Activated CD4-positive, alpha-beta memory T cell treated with anti-CD3 and anti-CD28 coated beads, Interleukin-2, amount 10 ng/mL, durations not matched to agents 7 days and 5 days (primary cell): ENCODE data around the gene SPTBN1. TPM values are rescaled to one million over a fixed set of nuclear protein-coding genes. Genes with fewer than 3 reads are reported as not detected.
A peak's percentile ranks its signal among the peaks of the same experiment; 100 is the strongest.

Experiments
- CTCF ChIA-PET: fragments of 350-600 bp; sonication (Branson Sonifier 250); formaldehyde crosslinking; loops from one replicate; lab custom pipeline; 2021; ENCODE audit warnings: antibody characterized with exemption, inconsistent platforms; lab: Charles Lee
- POLR2A ChIA-PET: fragments of 350-600 bp; sonication (Branson Sonifier 250); formaldehyde crosslinking; loops from one replicate; lab custom pipeline; 2021; ENCODE audit warnings: antibody characterized with exemption; lab: Charles Lee
- DNase-seq: peaks from one replicate; pipeline ENCODE4 v3.0.0-alpha.2; 2020
- H3K27ac Mint-ChIP-seq: one replicate; pipeline ENCODE4 v1.8.0; 2021; ENCODE audit warnings: mild to moderate bottlenecking, mixed read lengths
- H3K27me3 Mint-ChIP-seq: one replicate; pipeline ENCODE4 v1.8.0; 2021; ENCODE audit warnings: mixed read lengths
- H3K36me3 Mint-ChIP-seq: one replicate; pipeline ENCODE4 v1.8.0; 2021; ENCODE audit warnings: low read depth, mixed read lengths
- H3K4me1 Mint-ChIP-seq: one replicate; pipeline ENCODE4 v1.8.0; 2021; ENCODE audit warnings: mixed read lengths
- H3K4me3 Mint-ChIP-seq: one replicate; pipeline ENCODE4 v1.8.0; 2021; ENCODE audit warnings: mild to moderate bottlenecking, mixed read lengths
- H3K9me3 Mint-ChIP-seq: one replicate; pipeline ENCODE4 v1.8.0; 2021; ENCODE audit warnings: mixed read lengths
- total RNA-seq, 2 experiments: library from RNA; stranded (reverse); gene quantifications; one replicate each; pipeline ENCODE4 v1.2.3, GENCODE V29; 2021

The SPTBN1 gene
- total RNA-seq, 2 experiments from 2014 or later, result 112 TPM

- CTCF ChIA-PET, result interaction anchor here (0.7 to 1.7 kb wide), 7 partner anchors 8 to 96 kb away, joined by 3 to 6 read pairs (median 4); no protein-coding TSS in a partner anchor
- H3K36me3 Mint-ChIP-seq, result peaks cover 65% of the 10 kb centered on the region
Measured at GRCh38 chr2:54599326-54599710, 143.2 kb downstream of the SPTBN1 start.

GRCh38 chr2:54599914-54600313 is 143.8 kb downstream of the SPTBN1 start:
- Mint-ChIP-seq H3K27me3 (no peaks in the 10 kb centered on the region), H3K36me3 (peaks cover 65% of the 10 kb centered on the region), H3K4me3 (no peak overlapping the region), H3K9me3 (no peaks in the 10 kb centered on the region), H3K4me1 (peaks cover 93% of the 10 kb centered on the region), H3K27ac (peak overlapping the region; percentile 23)
- DNase-seq, result no peak
- CTCF ChIA-PET, result interaction anchor here (0.7 to 1.7 kb wide), 7 partner anchors 9 to 97 kb away, joined by 3 to 6 read pairs (median 4); no protein-coding TSS in a partner anchor
- POLR2A ChIA-PET, result interaction anchor here (0.7 to 15.5 kb wide), 5 partner anchors 11 to 39 kb away, joined by 3 to 132 read pairs (median 5); no protein-coding TSS in a partner anchor

More at GRCh38 chr2:54599326-54599710, 143.2 kb downstream of the SPTBN1 start:
- peak overlapping the region; percentile 23 for H3K27ac Mint-ChIP-seq
- H3K4me1 Mint-ChIP-seq, result peaks cover 88% of the 10 kb centered on the region
- no peak for DNase-seq
- POLR2A ChIA-PET, result interaction anchor here (0.7 to 15.5 kb wide), 5 partner anchors 10 to 39 kb away, joined by 3 to 132 read pairs (median 5); no protein-coding TSS in a partner anchor
- no peaks in the 10 kb centered on the region for H3K9me3 Mint-ChIP-seq
- no peaks in the 10 kb centered on the region for H3K27me3 Mint-ChIP-seq
- H3K4me3 Mint-ChIP-seq, result no peak overlapping the region

- H3K9me3 Mint-ChIP-seq, result no peaks in the 10 kb centered on the region
- POLR2A ChIA-PET, result interaction anchor here (1.4 to 15.5 kb wide), 2 partner anchors 27 to 41 kb away, joined by 4 to 132 read pairs; no protein-coding TSS in a partner anchor
- DNase-seq, result no peak
Measured at GRCh38 chr2:54601339-54601738, 145.2 kb downstream of the SPTBN1 start.

GRCh38 chr2:54602736-54603322 is 146.7 kb downstream of the SPTBN1 start:
- CTCF ChIA-PET, result interaction anchor here (1.2 to 1.5 kb wide), 2 partner anchors 14 to 23 kb away, joined by 3 to 4 read pairs; no protein-coding TSS in a partner anchor
- POLR2A ChIA-PET, result interaction anchor here (1.4 to 15.5 kb wide), 2 partner anchors 28 to 42 kb away, joined by 4 to 132 read pairs; no protein-coding TSS in a partner anchor
- peaks cover 51% of the 10 kb centered on the region for H3K36me3 Mint-ChIP-seq

More at GRCh38 chr2:54601339-54601738, 145.2 kb downstream of the SPTBN1 start:
- Mint-ChIP-seq H3K4me1 (peaks cover 93% of the 10 kb centered on the region), H3K27me3 (no peaks in the 10 kb centered on the region), H3K27ac (no peak overlapping the region), H3K4me3 (no peak overlapping the region), H3K36me3 (peaks cover 56% of the 10 kb centered on the region)
- CTCF ChIA-PET, result interaction anchor here (1.1 kb wide), 1 partner anchor 57 kb away, joined by 3 read pairs; no protein-coding TSS in a partner anchor

GRCh38 chr2:54603357-54603756 is 147.2 kb downstream of the SPTBN1 start:
- CTCF ChIA-PET, result interaction anchor here (1.2 to 1.5 kb wide), 2 partner anchors 13 to 23 kb away, joined by 3 to 4 read pairs; no protein-coding TSS in a partner anchor
- no peak overlapping the region for H3K27ac Mint-ChIP-seq
- H3K27me3 Mint-ChIP-seq, result no peaks in the 10 kb centered on the region

More at GRCh38 chr2:54602736-54603322, 146.7 kb downstream of the SPTBN1 start:
- DNase-seq, result no peak
- Mint-ChIP-seq H3K27ac (no peak overlapping the region), H3K9me3 (no peaks in the 10 kb centered on the region), H3K27me3 (no peaks in the 10 kb centered on the region), H3K4me3 (no peak overlapping the region), H3K4me1 (peaks cover 85% of the 10 kb centered on the region)

GRCh38 chr2:54603796-54604195 is 147.7 kb downstream of the SPTBN1 start:
- peaks cover 45% of the 10 kb centered on the region for H3K36me3 Mint-ChIP-seq
- CTCF ChIA-PET, result interaction anchor here (0.8 to 1.5 kb wide), 3 partner anchors 13 to 61 kb away, joined by 3 to 4 read pairs (median 3); no protein-coding TSS in a partner anchor
- H3K4me3 Mint-ChIP-seq, result no peak overlapping the region
- POLR2A ChIA-PET, result interaction anchor here (1.0 to 15.5 kb wide), 3 partner anchors 29 to 43 kb away, joined by 3 to 132 read pairs (median 5); no protein-coding TSS in a partner anchor
- H3K9me3 Mint-ChIP-seq, result no peaks in the 10 kb centered on the region
- peaks cover 82% of the 10 kb centered on the region for H3K4me1 Mint-ChIP-seq
- no peak overlapping the region for H3K27ac Mint-ChIP-seq
- H3K27me3 Mint-ChIP-seq, result no peaks in the 10 kb centered on the region
- no peak for DNase-seq

More at GRCh38 chr2:54603357-54603756, 147.2 kb downstream of the SPTBN1 start:
- Mint-ChIP-seq H3K4me3 (no peak overlapping the region), H3K36me3 (peaks cover 49% of the 10 kb centered on the region), H3K9me3 (no peaks in the 10 kb centered on the region), H3K4me1 (peaks cover 82% of the 10 kb centered on the region)
- POLR2A ChIA-PET, result interaction anchor here (1.0 to 15.5 kb wide), 2 partner anchors 28 to 43 kb away, joined by 3 to 132 read pairs; no protein-coding TSS in a partner anchor
- DNase-seq, result no peak

GRCh38 chr2:54604871-54605270 is 148.7 kb downstream of the SPTBN1 start:
- H3K36me3 Mint-ChIP-seq, result peaks cover 37% of the 10 kb centered on the region
- no peak overlapping the region for H3K27ac Mint-ChIP-seq
- no peak overlapping the region for H3K4me3 Mint-ChIP-seq
- H3K4me1 Mint-ChIP-seq, result peaks cover 74% of the 10 kb centered on the region
- H3K9me3 Mint-ChIP-seq, result no peaks in the 10 kb centered on the region
- no peak for DNase-seq
- POLR2A ChIA-PET, result interaction anchor here (1.0 to 15.5 kb wide), 4 partner anchors 14 to 44 kb away, joined by 3 to 132 read pairs (median 4); no protein-coding TSS in a partner anchor
- CTCF ChIA-PET, result interaction anchor here (0.8 to 1.8 kb wide), 4 partner anchors 13 to 45 kb away, joined by 3 to 4 read pairs (median 4); no protein-coding TSS in a partner anchor
- no peaks in the 10 kb centered on the region for H3K27me3 Mint-ChIP-seq

- no peak for DNase-seq
- H3K9me3 Mint-ChIP-seq, result no peaks in the 10 kb centered on the region
- H3K27ac Mint-ChIP-seq, result no peak overlapping the region
- H3K36me3 Mint-ChIP-seq, result peaks cover 30% of the 10 kb centered on the region
- H3K4me1 Mint-ChIP-seq, result peaks cover 69% of the 10 kb centered on the region
- no peak overlapping the region for H3K4me3 Mint-ChIP-seq
- POLR2A ChIA-PET, result interaction anchor here (1.1 to 15.5 kb wide), 5 partner anchors 8 to 45 kb away, joined by 3 to 132 read pairs (median 4); no protein-coding TSS in a partner anchor
- no peaks in the 10 kb centered on the region for H3K27me3 Mint-ChIP-seq
- CTCF ChIA-PET, result interaction anchor here (0.8 to 1.8 kb wide), 4 partner anchors 11 to 46 kb away, joined by 4 read pairs; no protein-coding TSS in a partner anchor
Measured at GRCh38 chr2:54605836-54606235, 149.7 kb downstream of the SPTBN1 start.

- no peak overlapping the region for H3K4me3 Mint-ChIP-seq
- POLR2A ChIA-PET, result interaction anchor here (0.8 to 15.5 kb wide), 6 partner anchors 9 to 46 kb away, joined by 3 to 132 read pairs (median 4); no protein-coding TSS in a partner anchor
Measured at GRCh38 chr2:54606393-54606958, 150.3 kb downstream of the SPTBN1 start.

GRCh38 chr2:54608224-54608623 is 152.1 kb downstream of the SPTBN1 start:
- Mint-ChIP-seq H3K36me3 (peaks cover 24% of the 10 kb centered on the region), H3K27me3 (no peaks in the 10 kb centered on the region), H3K4me3 (no peak overlapping the region), H3K27ac (no peak overlapping the region), H3K9me3 (no peaks in the 10 kb centered on the region), H3K4me1 (peaks cover 48% of the 10 kb centered on the region)
- no peak for DNase-seq
- CTCF ChIA-PET, result interaction anchor here (1.4 kb wide), 1 partner anchor 13 kb away, joined by 4 read pairs; no protein-coding TSS in a partner anchor
- POLR2A ChIA-PET, result no interaction called here

More at GRCh38 chr2:54606393-54606958, 150.3 kb downstream of the SPTBN1 start:
- CTCF ChIA-PET, result interaction anchor here (1.0 to 1.8 kb wide), 4 partner anchors 10 to 75 kb away, joined by 3 to 4 read pairs (median 4); no protein-coding TSS in a partner anchor
- no peak overlapping the region for H3K27ac Mint-ChIP-seq
- H3K9me3 Mint-ChIP-seq, result no peaks in the 10 kb centered on the region
- no peaks in the 10 kb centered on the region for H3K27me3 Mint-ChIP-seq
- peaks cover 63% of the 10 kb centered on the region for H3K4me1 Mint-ChIP-seq
- peaks cover 24% of the 10 kb centered on the region for H3K36me3 Mint-ChIP-seq
- DNase-seq, result no peak

- no peak overlapping the region for H3K27ac Mint-ChIP-seq
Measured at GRCh38 chr2:54609241-54609640, 153.1 kb downstream of the SPTBN1 start.

GRCh38 chr2:54609647-54610046 is 153.5 kb downstream of the SPTBN1 start:
- POLR2A ChIA-PET, result no interaction called here
- H3K36me3 Mint-ChIP-seq, result peaks cover 35% of the 10 kb centered on the region
- no peaks in the 10 kb centered on the region for H3K9me3 Mint-ChIP-seq
- H3K4me1 Mint-ChIP-seq, result peaks cover 45% of the 10 kb centered on the region
- H3K27me3 Mint-ChIP-seq, result no peaks in the 10 kb centered on the region
- no peak overlapping the region for H3K27ac Mint-ChIP-seq
- no peak for DNase-seq
- H3K4me3 Mint-ChIP-seq, result no peak overlapping the region
- CTCF ChIA-PET, result interaction anchor here (1.4 kb wide), 1 partner anchor 11 kb away, joined by 4 read pairs; no protein-coding TSS in a partner anchor

More at GRCh38 chr2:54609241-54609640, 153.1 kb downstream of the SPTBN1 start:
- DNase-seq, result no peak
- Mint-ChIP-seq H3K4me3 (no peak overlapping the region), H3K27me3 (no peaks in the 10 kb centered on the region), H3K4me1 (peaks cover 48% of the 10 kb centered on the region), H3K36me3 (peaks cover 33% of the 10 kb centered on the region), H3K9me3 (no peaks in the 10 kb centered on the region)
- POLR2A ChIA-PET, result no interaction called here
- CTCF ChIA-PET, result interaction anchor here (1.4 kb wide), 1 partner anchor 12 kb away, joined by 4 read pairs; no protein-coding TSS in a partner anchor
